ENCODE data around the gene GZMH. TPM values are rescaled to one million over a fixed set of nuclear protein-coding genes. Genes with fewer than 3 reads are reported as not detected.

GZMH gene
- total RNA-seq, 1 donor from 2014 or later, result not detected

DNA sequence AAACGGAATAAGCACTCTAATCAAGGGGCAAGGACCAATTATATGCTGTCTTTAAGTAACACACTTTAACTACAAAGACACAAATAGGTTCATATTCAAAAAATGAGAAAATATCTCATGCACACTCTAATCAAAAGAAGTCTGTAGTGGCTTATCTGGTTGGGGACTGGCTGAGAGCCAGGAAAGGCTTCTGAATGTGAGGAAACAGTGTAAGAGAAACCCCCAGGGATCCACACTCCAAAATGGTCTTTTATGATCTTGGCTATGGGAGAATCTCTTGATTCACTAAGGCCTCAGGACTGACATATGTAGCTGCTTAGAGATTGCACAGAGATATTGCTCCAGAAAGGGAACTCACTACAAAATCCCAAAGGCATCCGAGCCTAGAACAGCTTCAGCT is 43.7 kb downstream of the GZMH start:
- Mint-ChIP-seq H3K4me3 (no peak overlapping the region), H3K4me1 (no peaks in the 10 kb centered on the region), H3K27ac (ENCODE audit: unreplicated experiment) (no peak overlapping the region), H3K36me3 (ENCODE audit: low read depth) (no peaks in the 10 kb centered on the region), H3K27me3 (ENCODE audit: low read depth) (peaks cover 17% of the 10 kb centered on the region), H3K9me3 (peaks cover 13% of the 10 kb centered on the region)
- TF ChIP-seq CTCF (conservative IDR thresholded peaks at IDR 0.05), result no peak
- DNase-seq (ENCODE audit: low read depth, low spot score), result no peak

DNA sequence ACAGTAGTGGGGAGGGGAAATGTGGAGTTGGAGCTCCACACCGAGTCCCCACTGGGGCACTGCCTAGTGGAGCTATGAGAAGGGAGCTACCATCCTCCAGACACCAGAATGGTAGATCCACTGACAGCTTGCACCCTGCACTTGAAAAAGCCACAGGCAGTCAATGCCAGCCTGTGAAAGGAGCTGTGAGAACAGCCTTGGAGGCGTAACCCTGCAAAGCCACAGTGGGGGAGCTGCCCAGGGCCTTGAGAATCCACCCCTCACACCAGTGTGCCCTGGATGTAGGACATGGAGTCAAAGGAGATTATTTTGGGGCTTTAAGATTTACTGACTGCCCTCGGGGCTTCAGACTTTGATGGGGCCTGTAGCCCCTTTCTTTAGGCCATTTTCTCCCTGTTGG is 46.0 kb downstream of the GZMH start:
- H3K36me3 Mint-ChIP-seq (ENCODE audit: low read depth), result no peaks in the 10 kb centered on the region
- H3K4me3 Mint-ChIP-seq, result no peak overlapping the region
- no peak for DNase-seq (ENCODE audit: low read depth, low spot score)
- peaks cover 21% of the 10 kb centered on the region for H3K27me3 Mint-ChIP-seq (ENCODE audit: low read depth)
- no peak overlapping the region for H3K27ac Mint-ChIP-seq (ENCODE audit: unreplicated experiment)
- no peak for TF ChIP-seq CTCF (conservative IDR thresholded peaks at IDR 0.05)
- H3K9me3 Mint-ChIP-seq, result peaks cover 16% of the 10 kb centered on the region
- no peaks in the 10 kb centered on the region for H3K4me1 Mint-ChIP-seq

DNA sequence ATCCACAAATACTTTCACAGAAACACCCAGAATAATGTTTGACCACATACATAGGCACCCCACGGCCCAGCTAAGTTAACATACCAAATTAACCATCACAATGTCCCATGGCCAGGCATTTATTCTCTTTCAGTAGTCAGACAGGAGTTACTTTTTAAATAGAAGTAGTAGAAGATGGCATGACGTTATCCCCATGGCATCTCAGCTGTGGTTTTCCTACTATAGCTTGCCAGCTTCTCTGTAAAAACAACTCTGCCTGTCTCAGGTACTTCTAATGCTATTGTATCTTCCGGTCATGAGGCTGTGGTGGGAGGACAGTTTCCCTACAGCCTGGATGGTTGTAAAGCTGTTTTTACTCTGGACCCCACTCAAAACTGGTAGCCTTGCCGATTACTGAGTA is 52.7 kb downstream of the GZMH start:
- Mint-ChIP-seq H3K4me3 (no peak overlapping the region), H3K36me3 (ENCODE audit: low read depth) (no peaks in the 10 kb centered on the region), H3K27me3 (ENCODE audit: low read depth) (peaks cover 20% of the 10 kb centered on the region), H3K4me1 (no peaks in the 10 kb centered on the region), H3K27ac (ENCODE audit: unreplicated experiment) (no peak overlapping the region), H3K9me3 (peaks cover 12% of the 10 kb centered on the region)
- TF ChIP-seq CTCF (conservative IDR thresholded peaks at IDR 0.05), result no peak
- no peak for DNase-seq (ENCODE audit: low read depth, low spot score)

Other genes with a start within 250 kb of the GZMH start
- gene NFATC4, start 241.5 kb downstream of the GZMH start, total RNA-seq, result 44.3 and 47.8 TPM in 2 replicates
- gene NYNRIN, start 210.7 kb downstream of the GZMH start, total RNA-seq, result 10.3 and 10.4 TPM in 2 replicates
- gene CBLN3, start 180.0 kb downstream of the GZMH start, total RNA-seq, result 0.86 and 1.0 TPM in 2 replicates
- gene KHNYN, start 179.7 kb downstream of the GZMH start, total RNA-seq, result 49.3 and 52.3 TPM in 2 replicates
- 64.6 and 76.7 TPM in 2 replicates for gene SDR39U1, start 166.9 kb downstream of the GZMH start, total RNA-seq
- not detected in 2 replicates for gene CMA1, start 101.4 kb downstream of the GZMH start, total RNA-seq
- gene CTSG, start 33.4 kb downstream of the GZMH start, total RNA-seq, result not detected in 2 replicates
- not detected in 2 replicates for gene GZMB, start 24.5 kb upstream of the GZMH start, total RNA-seq